ENCODE measurements around the gene OTX2.

Gene OTX2

GRCh38 chr14:56817396-56817921, 7.2 kb upstream of the OTX2 start:
- no peak for DNase-seq (ENCODE audit: insufficient read length, low spot score)
- FAIRE-seq = no peak

DNA sequence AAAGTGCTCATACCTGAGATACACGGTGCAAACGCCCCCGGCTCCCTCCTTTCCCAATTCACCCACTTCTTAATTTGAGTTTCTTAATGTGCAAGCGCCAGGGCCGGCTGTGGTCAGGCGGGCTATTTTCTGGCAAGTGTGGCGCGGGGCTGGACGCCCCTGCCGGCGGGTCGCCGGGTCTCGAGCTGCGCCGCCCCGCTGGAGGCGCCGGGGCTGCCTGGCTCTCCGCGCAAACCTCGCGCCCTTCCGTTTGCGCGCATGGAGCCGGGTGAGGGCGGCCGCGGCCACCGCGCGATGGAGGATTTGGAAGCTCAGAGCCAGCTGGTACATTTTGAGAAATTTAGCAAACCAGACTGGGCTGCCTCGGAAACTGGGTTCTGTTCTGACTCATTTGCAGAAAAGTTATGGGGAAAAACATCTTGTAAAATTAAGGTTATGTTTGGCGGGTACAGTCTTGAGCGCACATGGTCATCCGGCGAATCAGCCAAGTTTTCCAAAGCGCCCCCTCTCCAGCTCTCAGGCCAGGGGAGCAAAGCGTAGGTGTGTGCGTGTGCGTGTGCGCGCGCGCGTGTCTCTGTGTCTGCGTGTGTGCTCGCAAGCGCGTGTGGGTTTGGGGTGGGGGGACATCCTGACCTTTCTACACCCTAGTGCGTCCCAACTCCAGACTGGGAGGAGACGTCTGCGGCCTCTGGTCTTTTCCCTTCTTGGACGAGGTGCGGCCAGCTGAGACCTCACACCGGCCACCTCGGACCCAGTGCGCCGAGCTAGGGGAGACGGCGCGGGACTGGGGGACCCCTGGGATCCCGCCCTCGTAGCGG, 6.5 kb upstream of the OTX2 start:
- no peak for DNase-seq (ENCODE audit: insufficient read length, low spot score)

More at GRCh38 chr14:56817396-56817921, 7.2 kb upstream of the OTX2 start:
- TF ChIP-seq POLR2A (IDR thresholded peaks at IDR 0.05; ENCODE audit: low read depth, low read length) = no peak

GRCh38 chr14:56815745-56816144, 5.5 kb upstream of the OTX2 start:
- no peak for DNase-seq (ENCODE audit: insufficient read length, low spot score)
- FAIRE-seq = no peak
- TF ChIP-seq POLR2A (IDR thresholded peaks at IDR 0.05; ENCODE audit: low read depth, low read length) = no peak

More for the DNA sequence above, 6.5 kb upstream of the OTX2 start:
- TF ChIP-seq POLR2A (IDR thresholded peaks at IDR 0.05; ENCODE audit: low read depth, low read length) = no peak
- FAIRE-seq = no peak

DNA sequence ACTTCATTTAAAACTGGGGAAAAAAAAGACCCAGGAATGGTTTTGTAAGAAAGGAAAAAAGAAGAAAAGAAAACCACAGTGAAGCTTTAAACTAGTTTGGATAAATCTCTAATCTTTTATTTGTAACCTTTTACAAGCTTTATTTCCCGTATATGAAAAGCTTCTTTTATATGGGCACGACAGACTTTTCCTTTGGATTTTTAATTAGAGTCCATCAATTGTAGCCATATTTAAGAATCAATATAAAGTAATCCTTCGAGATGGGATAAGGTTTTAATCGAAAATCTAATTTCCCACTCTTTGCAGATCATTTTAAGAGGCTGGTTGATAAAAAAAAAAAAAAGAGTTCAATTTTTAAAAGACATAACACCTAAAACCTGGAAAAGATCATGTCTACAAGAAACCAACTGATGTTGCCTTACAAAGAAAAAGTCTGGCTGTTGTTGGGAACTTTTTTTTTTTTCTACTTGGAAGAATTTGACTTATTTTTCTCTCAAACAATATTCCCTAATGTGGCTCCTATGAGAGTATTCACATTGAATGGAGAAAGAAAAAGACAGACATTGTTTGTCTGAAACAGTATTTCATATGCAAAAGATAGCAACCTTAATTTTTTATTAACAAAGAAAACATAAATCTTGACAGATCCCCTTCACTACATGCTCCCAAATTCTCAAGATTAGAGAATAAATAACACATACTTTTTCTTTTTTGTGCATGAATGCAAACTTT, 4.9 kb upstream of the OTX2 start:
- no peak for DNase-seq (ENCODE audit: insufficient read length, low spot score)
- FAIRE-seq = no peak
- no peak for TF ChIP-seq POLR2A (IDR thresholded peaks at IDR 0.05; ENCODE audit: low read depth, low read length)

GRCh38 chr14:56814519-56814959, 4.3 kb upstream of the OTX2 start:
- DNase-seq (ENCODE audit: insufficient read length, low spot score) = no peak
- no peak for TF ChIP-seq POLR2A (IDR thresholded peaks at IDR 0.05; ENCODE audit: low read depth, low read length)
- FAIRE-seq = no peak

DNA sequence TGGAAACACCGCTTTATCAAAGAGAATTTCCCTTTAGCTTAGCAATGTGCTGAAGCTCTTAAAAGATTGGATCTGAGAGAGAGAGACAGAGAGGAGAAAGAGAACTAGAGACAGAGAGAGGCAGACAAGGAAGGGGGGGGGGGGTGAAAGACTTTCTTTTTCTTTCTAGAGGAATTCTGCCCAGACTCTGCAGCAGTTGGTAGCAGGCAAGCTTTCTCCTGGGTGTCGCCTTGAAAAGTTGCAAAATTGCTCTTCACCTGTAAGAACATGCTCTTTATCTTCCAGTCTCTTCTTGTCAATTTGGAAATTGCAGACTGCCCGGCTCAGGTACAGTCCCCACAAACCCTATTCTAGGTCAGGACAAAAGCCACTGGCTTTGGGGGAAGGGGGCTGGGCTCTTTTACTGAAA, 2.9 kb upstream of the OTX2 start:
- no peak for TF ChIP-seq POLR2A (IDR thresholded peaks at IDR 0.05; ENCODE audit: low read depth, low read length)
- DNase-seq (ENCODE audit: insufficient read length, low spot score) (no peak), FAIRE-seq (no peak)

DNA sequence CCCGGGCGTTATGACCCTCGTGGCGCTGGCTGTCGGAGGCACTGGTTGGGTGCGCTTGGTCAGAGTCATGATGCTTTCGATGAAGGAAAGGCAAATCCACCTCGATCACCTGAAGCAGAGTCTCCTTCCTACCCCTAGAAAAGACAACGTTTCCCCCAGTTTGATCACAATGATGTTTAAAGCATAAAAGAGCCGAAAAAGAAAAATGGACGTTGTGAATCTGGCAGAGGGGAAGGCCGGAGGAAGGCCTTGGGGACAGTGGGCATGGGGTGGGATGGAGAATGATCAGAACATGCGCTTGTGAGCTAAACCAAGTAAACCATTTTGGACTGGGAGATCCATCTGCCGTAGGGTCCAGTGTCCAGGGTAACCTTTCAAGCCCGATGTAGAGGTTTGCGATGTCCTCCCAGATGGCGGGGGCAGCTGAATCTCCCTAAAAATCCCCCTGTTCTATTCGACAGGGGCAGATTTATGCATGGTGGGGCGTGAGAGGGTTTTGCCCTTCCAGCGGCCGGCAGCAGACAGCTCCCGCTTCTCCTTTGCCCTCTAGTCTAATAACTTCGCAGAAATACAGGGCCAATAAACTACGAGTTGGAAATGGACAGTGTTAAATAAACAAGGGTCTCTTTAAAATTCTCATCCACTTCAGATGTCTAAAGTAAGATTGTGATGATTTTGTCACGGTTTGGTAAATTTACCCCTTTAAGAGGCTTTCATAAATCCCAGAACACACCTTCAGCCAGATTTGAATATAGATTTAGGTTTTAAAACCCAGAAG, 2.3 kb upstream of the OTX2 start:
- DNase-seq (ENCODE audit: insufficient read length, low spot score) = no peak
- no peak for TF ChIP-seq POLR2A (IDR thresholded peaks at IDR 0.05; ENCODE audit: low read depth, low read length)
- FAIRE-seq = no peak

GRCh38 chr14:56811593-56812363, 1.5 kb upstream of the OTX2 start:
- FAIRE-seq = no peak
- DNase-seq (ENCODE audit: insufficient read length, low spot score) = no peak
- no peak for TF ChIP-seq POLR2A (IDR thresholded peaks at IDR 0.05; ENCODE audit: low read depth, low read length)

GRCh38 chr14:56810836-56811592, 735 bp upstream of the OTX2 start:
- TF ChIP-seq POLR2A (IDR thresholded peaks at IDR 0.05; ENCODE audit: low read depth, low read length) = no peak
- no peak for FAIRE-seq
- DNase-seq (ENCODE audit: insufficient read length, low spot score) = no peak

- DNase-seq (ENCODE audit: insufficient read length, low spot score) = no peak
- FAIRE-seq = no peak
- no peak for TF ChIP-seq POLR2A (IDR thresholded peaks at IDR 0.05; ENCODE audit: low read depth, low read length)
These were observed 771 bp downstream of the OTX2 start for GRCh38 chr14:56809270-56810146.

DNA sequence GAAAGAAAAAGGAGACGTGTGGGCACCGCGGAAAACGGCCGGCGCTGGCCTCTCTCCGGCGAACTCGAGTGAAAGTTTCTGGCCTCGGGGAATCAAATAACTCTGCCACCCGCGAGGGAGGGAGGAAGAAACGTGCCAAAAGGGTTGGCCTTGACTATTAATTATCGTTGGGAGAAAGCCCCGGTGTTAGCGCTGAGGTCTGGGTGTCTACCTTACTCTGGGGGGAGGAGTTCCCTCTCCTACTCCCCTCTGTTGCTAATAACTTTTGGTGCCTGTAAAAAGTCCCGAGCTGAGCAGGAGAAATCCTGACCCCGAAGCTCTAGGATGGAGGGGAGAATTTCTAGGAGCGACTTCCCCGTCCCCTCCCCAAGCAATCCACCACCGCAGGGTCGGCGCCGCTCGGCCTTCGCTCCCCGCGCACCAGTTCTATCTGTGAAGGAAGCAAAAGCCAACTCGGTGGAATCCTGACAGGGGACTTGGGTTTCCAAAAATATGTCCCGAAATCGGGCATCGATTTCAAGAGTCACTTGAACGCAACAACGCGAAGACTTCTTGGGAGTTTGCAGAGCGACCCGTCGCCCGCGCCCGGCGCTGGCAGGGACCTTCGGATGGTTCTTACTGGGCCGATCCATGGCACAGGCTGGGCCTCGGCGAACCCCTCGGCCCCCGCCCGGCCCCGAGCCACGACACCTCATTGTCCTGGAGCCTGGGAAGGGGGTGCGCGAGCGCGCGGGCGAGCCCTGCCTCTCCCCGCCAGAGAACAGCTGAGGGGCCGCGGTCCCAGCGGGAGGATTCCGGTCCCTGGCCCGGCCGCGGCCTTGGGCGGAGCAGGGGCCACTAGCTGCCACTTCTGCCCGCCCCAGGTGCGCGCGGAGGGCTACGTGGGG, 1.7 kb downstream of the OTX2 start:
- TF ChIP-seq POLR2A (IDR thresholded peaks at IDR 0.05; ENCODE audit: low read depth, low read length) = no peak
- FAIRE-seq = no peak

More for the DNA sequence above, 1.7 kb downstream of the OTX2 start:
- no peak for DNase-seq (ENCODE audit: insufficient read length, low spot score)

Data from H54 (cell line).